Astrocyte (in vitro differentiated cells and primary cell): ENCODE measurements around the gene SIK3.

Source experiments
- CTCF ChIP-seq: IDR thresholded peaks from 2 replicates; pipeline ENCODE4 v1.5.1; 2011; ENCODE audit warnings: low read depth, mild to moderate bottlenecking, inconsistent platforms, low read length, moderate library complexity; ENCODE audit not compliant: insufficient read depth
- EZH2 ChIP-seq: IDR thresholded peaks from 2 replicates; pipeline ENCODE4 v1.6.1; 2012; ENCODE audit warnings: mild to moderate bottlenecking, low read length, inconsistent platforms; ENCODE audit not compliant: insufficient read depth

GRCh38 chr11:117121176-117121575 lies 22.9 kb upstream of the SIK3 start:
- no peak for TF ChIP-seq CTCF
- no peak for TF ChIP-seq EZH2
